Astrocyte (in vitro differentiated cells and primary cell): Measurements from ENCODE around the gene STON2. TPM values are rescaled to one million over a fixed set of nuclear protein-coding genes. Genes with fewer than 3 reads are reported as not detected.

Experiments
- DNase-seq: peaks from one replicate; pipeline ENCODE4 v3.0.0-alpha.2; 2010; ENCODE audit warnings: low read depth
- FAIRE-seq: peaks from 2 replicates; lab custom pipeline; 2011; peaks lifted over from hg19 to GRCh38; lab: Jason Lieb, UNC
- H2AFZ ChIP-seq: 2 replicates; pipeline ENCODE4 v1.6.0; 2012; ENCODE audit warnings: low read depth, low read length, inconsistent platforms
- H3K27ac ChIP-seq: 2 replicates; pipeline ENCODE4 v1.5.1; 2011; ENCODE audit warnings: low read depth, low read length, inconsistent platforms
- H3K27me3 ChIP-seq: 2 replicates; pipeline ENCODE4 v1.6.0; 2011; ENCODE audit warnings: low read length, inconsistent platforms; ENCODE audit not compliant: insufficient read depth
- H3K36me3 ChIP-seq: 2 replicates; pipeline ENCODE4 v1.5.1; 2011; ENCODE audit warnings: low read length, inconsistent platforms; ENCODE audit not compliant: insufficient read depth
- H3K4me1 ChIP-seq: 2 replicates; pipeline ENCODE4 v1.5.1; 2011; ENCODE audit warnings: low read length, inconsistent platforms; ENCODE audit not compliant: insufficient read depth
- H3K4me2 ChIP-seq: 2 replicates; pipeline ENCODE4 v1.6.0; 2012; ENCODE audit warnings: low read length, inconsistent platforms
- H3K4me3 ChIP-seq: 2 replicates; pipeline ENCODE4 v1.5.1; 2011; ENCODE audit warnings: low read depth, mild to moderate bottlenecking, low read length, inconsistent platforms; ENCODE audit not compliant: insufficient read depth
- H3K79me2 ChIP-seq: 2 replicates; pipeline ENCODE4 v1.6.0; 2012; ENCODE audit warnings: mild to moderate bottlenecking, low read length, inconsistent platforms; ENCODE audit not compliant: insufficient read depth
- H3K9ac ChIP-seq: 2 replicates; pipeline ENCODE4 v1.6.0; 2012; ENCODE audit warnings: mild to moderate bottlenecking, low read length, inconsistent platforms
- H3K9me3 ChIP-seq: 2 replicates; pipeline ENCODE4 v1.5.1; 2012; ENCODE audit warnings: low read depth, mild to moderate bottlenecking, low read length, inconsistent platforms; ENCODE audit not compliant: insufficient read depth
- H4K20me1 ChIP-seq: 2 replicates; pipeline ENCODE4 v1.6.0; 2012; ENCODE audit warnings: low read length, inconsistent platforms; ENCODE audit not compliant: insufficient read depth
- H3K27ac Mint-ChIP-seq: one replicate; pipeline ENCODE4 v1.8.0; 2021; ENCODE audit warnings: mild to moderate bottlenecking, mixed read lengths; ENCODE audit not compliant: unreplicated experiment
- H3K27me3 Mint-ChIP-seq: one replicate; pipeline ENCODE4 v1.8.0; 2021; ENCODE audit warnings: low read depth, mixed read lengths; ENCODE audit not compliant: unreplicated experiment
- H3K36me3 Mint-ChIP-seq: one replicate; pipeline ENCODE4 v1.8.0; 2021; ENCODE audit warnings: low read depth, mixed read lengths; ENCODE audit not compliant: unreplicated experiment
- H3K4me1 Mint-ChIP-seq: one replicate; pipeline ENCODE4 v1.8.0; 2021; ENCODE audit warnings: low read depth, mixed read lengths; ENCODE audit not compliant: unreplicated experiment
- H3K4me3 Mint-ChIP-seq: one replicate; pipeline ENCODE4 v1.8.0; 2021; ENCODE audit warnings: mild to moderate bottlenecking, moderate library complexity, mixed read lengths; ENCODE audit not compliant: unreplicated experiment
- H3K9me3 Mint-ChIP-seq: one replicate; pipeline ENCODE4 v1.8.0; 2021; ENCODE audit warnings: mild to moderate bottlenecking, mixed read lengths; ENCODE audit not compliant: unreplicated experiment
- EZH2 ChIP-seq: IDR thresholded peaks from 2 replicates; pipeline ENCODE4 v1.6.1; 2012; ENCODE audit warnings: mild to moderate bottlenecking, low read length, inconsistent platforms; ENCODE audit not compliant: insufficient read depth
- total RNA-seq: library from RNA; stranded (reverse); gene quantifications from 2 replicates; pipeline ENCODE4 v1.2.1, GENCODE V29; 2021
- TF ChIP-seq, protein P1 (sequence below): IDR thresholded peaks from 2 replicates; pipeline ENCODE4 v1.5.1; 2011; ENCODE audit warnings: low read depth, mild to moderate bottlenecking, inconsistent platforms, low read length, moderate library complexity; ENCODE audit not compliant: insufficient read depth

The STON2 gene
- total RNA-seq, 1 donor from 2014 or later, result 52.9 TPM

DNA sequence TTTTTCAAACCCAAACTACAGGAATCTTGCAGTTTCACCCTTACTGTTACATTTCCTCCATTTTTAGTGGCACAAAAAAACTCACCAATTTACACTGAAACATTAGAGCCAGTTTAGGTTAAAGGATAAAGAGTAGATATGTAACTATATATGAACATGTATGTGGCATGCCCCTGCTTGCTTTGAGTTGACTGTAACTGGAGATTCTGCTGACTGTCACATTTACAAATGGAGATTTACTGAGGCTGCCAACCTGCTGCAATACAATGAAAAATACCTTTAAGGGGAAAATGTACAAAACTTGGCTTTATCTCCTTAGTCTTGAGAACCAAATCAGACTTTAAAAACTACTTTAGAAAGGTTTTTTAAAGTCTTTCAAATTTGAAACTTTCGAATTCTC, 28.3 kb downstream of the STON2 start:
- no peak overlapping the region for H3K4me3 Mint-ChIP-seq
- TF ChIP-seq, protein P1, sequence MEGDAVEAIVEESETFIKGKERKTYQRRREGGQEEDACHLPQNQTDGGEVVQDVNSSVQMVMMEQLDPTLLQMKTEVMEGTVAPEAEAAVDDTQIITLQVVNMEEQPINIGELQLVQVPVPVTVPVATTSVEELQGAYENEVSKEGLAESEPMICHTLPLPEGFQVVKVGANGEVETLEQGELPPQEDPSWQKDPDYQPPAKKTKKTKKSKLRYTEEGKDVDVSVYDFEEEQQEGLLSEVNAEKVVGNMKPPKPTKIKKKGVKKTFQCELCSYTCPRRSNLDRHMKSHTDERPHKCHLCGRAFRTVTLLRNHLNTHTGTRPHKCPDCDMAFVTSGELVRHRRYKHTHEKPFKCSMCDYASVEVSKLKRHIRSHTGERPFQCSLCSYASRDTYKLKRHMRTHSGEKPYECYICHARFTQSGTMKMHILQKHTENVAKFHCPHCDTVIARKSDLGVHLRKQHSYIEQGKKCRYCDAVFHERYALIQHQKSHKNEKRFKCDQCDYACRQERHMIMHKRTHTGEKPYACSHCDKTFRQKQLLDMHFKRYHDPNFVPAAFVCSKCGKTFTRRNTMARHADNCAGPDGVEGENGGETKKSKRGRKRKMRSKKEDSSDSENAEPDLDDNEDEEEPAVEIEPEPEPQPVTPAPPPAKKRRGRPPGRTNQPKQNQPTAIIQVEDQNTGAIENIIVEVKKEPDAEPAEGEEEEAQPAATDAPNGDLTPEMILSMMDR, result no peak
- no peak for TF ChIP-seq EZH2
- peaks cover 2% of the 10 kb centered on the region for H3K36me3 Mint-ChIP-seq
- Histone ChIP-seq H3K4me1 (no peaks in the 10 kb centered on the region), H3K36me3 (no peaks in the 10 kb centered on the region), H4K20me1 (no peaks in the 10 kb centered on the region), H3K4me3 (no peak overlapping the region), H3K27ac (no peak overlapping the region), H3K79me2 (no peaks in the 10 kb centered on the region), H3K9ac (no peak overlapping the region), H3K9me3 (no peaks in the 10 kb centered on the region), H2AFZ (no peak overlapping the region), H3K27me3 (no peaks in the 10 kb centered on the region), H3K4me2 (no peak overlapping the region)
- peaks cover 9% of the 10 kb centered on the region for H3K27me3 Mint-ChIP-seq
- DNase-seq (no peak), FAIRE-seq (no peak)
- no peaks in the 10 kb centered on the region for H3K9me3 Mint-ChIP-seq
- no peak overlapping the region for H3K27ac Mint-ChIP-seq
- no peaks in the 10 kb centered on the region for H3K4me1 Mint-ChIP-seq

DNA sequence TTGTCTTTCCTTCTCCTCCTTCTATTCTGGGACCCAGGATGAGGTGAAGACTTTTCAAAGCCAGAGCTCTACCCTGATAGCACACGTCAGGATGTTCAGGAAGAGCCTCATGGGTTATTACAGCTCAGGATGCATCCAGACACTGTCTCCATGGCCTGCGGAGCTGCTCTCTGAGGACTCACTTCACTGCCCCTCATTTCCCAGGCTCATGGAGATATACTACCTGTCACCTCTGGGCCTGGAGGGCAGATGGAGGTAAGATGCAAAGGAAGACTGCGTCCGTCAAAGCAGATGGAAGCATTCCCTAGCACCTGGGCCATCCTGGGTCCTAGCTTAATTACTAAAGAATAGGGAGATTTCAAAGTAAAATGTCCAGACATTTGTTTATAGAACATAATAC, 32.6 kb downstream of the STON2 start:
- no peak overlapping the region for H3K4me3 ChIP-seq
- no peaks in the 10 kb centered on the region for H3K4me1 Mint-ChIP-seq
- H3K27me3 Mint-ChIP-seq, result peaks cover 9% of the 10 kb centered on the region
- H3K79me2 ChIP-seq, result no peaks in the 10 kb centered on the region
- H3K4me2 ChIP-seq, result no peak overlapping the region
- H3K9me3 Mint-ChIP-seq, result no peaks in the 10 kb centered on the region
- H3K27me3 ChIP-seq, result no peaks in the 10 kb centered on the region
- H3K36me3 Mint-ChIP-seq, result peaks cover 2% of the 10 kb centered on the region
- no peaks in the 10 kb centered on the region for H3K4me1 ChIP-seq
- DNase-seq (no peak), FAIRE-seq (no peak)
- no peak overlapping the region for H3K9ac ChIP-seq
- H3K27ac ChIP-seq, result no peak overlapping the region
- H4K20me1 ChIP-seq, result no peaks in the 10 kb centered on the region
- no peak overlapping the region for H3K27ac Mint-ChIP-seq
- TF ChIP-seq EZH2, result no peak
- TF ChIP-seq, protein P1, result no peak
- H3K4me3 Mint-ChIP-seq, result no peak overlapping the region
- H3K36me3 ChIP-seq, result no peaks in the 10 kb centered on the region
- no peak overlapping the region for H2AFZ ChIP-seq
- H3K9me3 ChIP-seq, result no peaks in the 10 kb centered on the region

DNA sequence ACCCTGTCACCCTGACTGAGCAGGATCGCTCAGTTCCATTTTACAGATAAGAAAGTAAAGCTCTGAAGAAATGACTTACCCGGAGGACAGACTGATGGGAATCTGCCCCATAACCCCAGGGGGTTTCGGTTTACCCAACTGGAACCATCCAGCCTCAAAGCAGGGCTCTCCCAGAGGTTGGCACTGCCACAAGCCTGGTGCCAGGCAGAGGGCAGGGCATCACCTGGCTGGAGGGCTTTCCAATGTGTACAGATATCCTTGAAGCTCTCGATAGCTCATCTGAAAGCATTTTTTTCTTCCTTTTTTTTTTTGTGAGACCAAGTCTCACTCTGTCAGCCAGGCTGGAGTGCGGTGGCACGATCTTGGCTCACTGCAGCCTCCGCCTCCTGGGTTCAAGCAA, 33.2 kb downstream of the STON2 start:
- no peak overlapping the region for H3K4me2 ChIP-seq
- H3K27me3 ChIP-seq, result no peaks in the 10 kb centered on the region
- peaks cover 2% of the 10 kb centered on the region for H3K36me3 Mint-ChIP-seq
- FAIRE-seq, result no peak
- TF ChIP-seq, protein P1, result no peak
- TF ChIP-seq EZH2, result no peak
- H3K9ac ChIP-seq, result no peak overlapping the region
- H3K27ac Mint-ChIP-seq, result no peak overlapping the region
- peaks cover 9% of the 10 kb centered on the region for H3K27me3 Mint-ChIP-seq
- no peaks in the 10 kb centered on the region for H3K9me3 Mint-ChIP-seq
- H3K27ac ChIP-seq, result no peak overlapping the region
- H3K9me3 ChIP-seq, result no peaks in the 10 kb centered on the region
- H3K79me2 ChIP-seq, result no peaks in the 10 kb centered on the region
- no peaks in the 10 kb centered on the region for H3K36me3 ChIP-seq
- no peak overlapping the region for H3K4me3 ChIP-seq
- no peak overlapping the region for H2AFZ ChIP-seq
- H3K4me1 ChIP-seq, result no peaks in the 10 kb centered on the region
- no peaks in the 10 kb centered on the region for H4K20me1 ChIP-seq
- no peaks in the 10 kb centered on the region for H3K4me1 Mint-ChIP-seq
- no peak for DNase-seq
- no peak overlapping the region for H3K4me3 Mint-ChIP-seq
